Ovary (tissue), 9 donors: ENCODE measurements around the gene COX8C. TPM values are rescaled to one million over a fixed set of nuclear protein-coding genes. Genes with fewer than 3 reads are reported as not detected.
"Not testable (repeated sequence)": the region's sequence is repeated elsewhere in the genome, so short reads cannot be mapped to it uniquely, and the experiment has no call there.

ENCODE experiments used
- DNase-seq, 5 donors: peaks; one replicate each; pipeline ENCODE4 v3.0.0-alpha.2; 2019 to 2020
- H3K27ac ChIP-seq, 2 donors: fragments of 200-600 bp; one replicate each; pipeline versions ENCODE4 v1.5.1 to v1.8.0; 2019 to 2022
- H3K27me3 ChIP-seq: fragments of 200-600 bp; one replicate; pipeline ENCODE4 v1.8.0; 2022
- H3K36me3 ChIP-seq: fragments of 200-600 bp; sonication (generic); one replicate; pipeline ENCODE4 v1.5.1; 2019
- H3K4me1 ChIP-seq: one replicate; pipeline ENCODE4 v1.8.1; 2013; ENCODE audit warnings: mild to moderate bottlenecking, moderate library complexity; ENCODE audit not compliant: insufficient read depth
- H3K4me3 ChIP-seq: fragments of 200-600 bp; sonication (generic); one replicate; pipeline ENCODE4 v1.5.1; 2017
- H3K9me3 ChIP-seq, 2 donors: fragments of 200-600 bp in 1 of 2; sonication (generic) in 1 of 2; one replicate each; pipeline versions ENCODE4 v1.5.1 to v1.8.1; 2013 to 2019; ENCODE audit warnings: mild to moderate bottlenecking in 1 of 2, moderate library complexity in 1 of 2
- CTCF ChIP-seq, 3 donors: fragments of 450-650 bp in 2 of 3; fragments of 200-600 bp in 1 of 3; IDR thresholded peaks; one replicate each; pipeline versions ENCODE4 v1.5.1 to v1.8.0; 2016 to 2022; ENCODE audit warnings: antibody characterized with exemption in 3 of 3, mild to moderate bottlenecking in 1 of 3
- EP300 ChIP-seq: sonication (generic); formaldehyde crosslinking; IDR thresholded peaks from one replicate; pipeline ENCODE4 v1.6.1; 2017; ENCODE audit warnings: antibody characterized with exemption
- POLR2A ChIP-seq: fragments of 450-650 bp; IDR thresholded peaks from one replicate; pipeline ENCODE4 v1.6.1; 2017; ENCODE audit warnings: antibody characterized with exemption, mild to moderate bottlenecking, moderate library complexity
- whole genome bisulfite sequencing, 3 donors: extraction: QIAGEN DNeasy Blood & Tissue Kit in 1 of 3; methylation state at CpG; one replicate each; pipeline versions ENCODE4 v1.1.5 to v1.1.7; 2013 to 2017; 5-methylcytosine and 5-hydroxymethylcytosine counted together
- intact Hi-C, 4 donors: fragments of 100-400 bp; cut with DNase I; formaldehyde crosslinking; loops; one replicate each; pipeline versions ENCODE4 v1.11.0 to v1.15.1; 2022 to 2023
- polyA plus RNA-seq, 2 donors: library from polyadenylated mRNA; stranded (reverse); fragments of 200-250 nt in 1 of 2; fragments of 350-450 nt in 1 of 2; fragmentation: Illumina TruSeq in 1 of 2; extraction: RNeasy Lipid Tissue Mini Kit (QIAGEN cat#74804) in 1 of 2; gene quantifications; one replicate each; pipeline ENCODE4 v1.2.3, GENCODE V29; 2013 to 2014
- small RNA-seq: library from RNA; depleted of rRNA; stranded (forward); fragments of <200 nt; gene quantifications from one replicate; pipeline ENCODE3, GENCODE V24; 2016
- total RNA-seq, 7 donors: library from RNA; depleted of rRNA in 2 of 7; stranded (reverse); fragments of >200 nt in 2 of 7; fragmentation: NEBNext Ultra II Directional in 3 of 7; extraction: Animal tissue kit (Norgen Biotek cat#: 25700) in 3 of 7; gene quantifications; one replicate each; pipeline versions ENCODE4 v1.1.0 to v1.2.4, GENCODE V29; 2016 to 2023
- donor health status: DM: no; HTN: no; CAD: no; lungs with moderate emphysema.
- donor health status: DM: no; HTN: no; CAD: no.
- donor health status: Bipolar disorder and iron deficiency.
- donor health status: DM: yes; HTN: yes; CAD: no.
- donor health status: DM: no; HTN: no; CAD: no.
- donor health status: DM: yes; HTN: yes; CAD: no.

COX8C gene
- total and polyA plus RNA-seq, 9 donors, result 0.51 TPM; not detected in 8

GRCh38 chr14:93381644-93382043 lies 34.7 kb downstream of the COX8C start:
- Histone ChIP-seq H3K4me3 (no peak overlapping the region), H3K4me1 (no peaks in the 10 kb centered on the region), H3K9me3 (no peaks in the 10 kb centered on the region), H3K36me3 (no peaks in the 10 kb centered on the region), H3K27ac (no peak overlapping the region), H3K27me3 (no peaks in the 10 kb centered on the region)
- no peak for TF ChIP-seq POLR2A
- no peak for TF ChIP-seq EP300
- 32 to 55% (median 40%) methylated on average over 1 of the region's 1 CpG for WGBS, 3 donors
- intact Hi-C loops, result no loop called here
- no peak for DNase-seq

- H3K4me1 ChIP-seq, H3K9me3 ChIP-seq, H3K4me3 ChIP-seq, H3K27ac ChIP-seq, intact Hi-C loops, H3K36me3 ChIP-seq, DNase-seq, H3K27me3 ChIP-seq: not testable (repeated sequence)
- 58 to 67% (median 64%) methylated on average over 1 of the region's 1 CpG for WGBS, 3 donors
Observed at GRCh38 chr14:93384256-93384655, 37.3 kb downstream of the COX8C start.

GRCh38 chr14:93395231-93395630 lies 48.2 kb downstream of the COX8C start:
- H3K36me3 ChIP-seq, result no peaks in the 10 kb centered on the region
- H3K27me3 ChIP-seq, result no peaks in the 10 kb centered on the region
- no peak overlapping the region for H3K4me3 ChIP-seq
- intact Hi-C loops, result no loop called here
- TF ChIP-seq CTCF (IDR thresholded peaks at IDR 0.05) (no peak), POLR2A (no peak), EP300 (no peak)
- no peak for DNase-seq
- no peaks in the 10 kb centered on the region for H3K4me1 ChIP-seq
- H3K27ac ChIP-seq, result no peak overlapping the region
- no peaks in the 10 kb centered on the region for H3K9me3 ChIP-seq

- H3K27ac ChIP-seq, result no peak overlapping the region
- no peaks in the 10 kb centered on the region for H3K9me3 ChIP-seq
- H3K27me3 ChIP-seq, result no peaks in the 10 kb centered on the region
- WGBS, 3 donors, result 80 to 84% (median 83%) methylated on average over 1 of the region's 1 CpG
- no peak overlapping the region for H3K4me3 ChIP-seq
- no peaks in the 10 kb centered on the region for H3K4me1 ChIP-seq
- no peak for DNase-seq
- no peak for TF ChIP-seq CTCF (IDR thresholded peaks at IDR 0.05)
- TF ChIP-seq POLR2A, result no peak
- TF ChIP-seq EP300, result no peak
- no peaks in the 10 kb centered on the region for H3K36me3 ChIP-seq
- intact Hi-C loops, result no loop called here
Observed at GRCh38 chr14:93396456-93396855, 49.5 kb downstream of the COX8C start.

Small RNA genes within 50 kb of the gene (small RNA-seq; reads per million reads assigned to genes)
- not detected for gene RF00019

Other genes with a start within 250 kb of the COX8C start
- 10 to 100 TPM; 23.6 to 57.8 (median 49.3) TPM for gene ITPK1, start 231.3 kb upstream of the COX8C start, total RNA-seq
- 10 to 100 TPM; 32.2 to 40.9 TPM for gene ITPK1, start 231.3 kb upstream of the COX8C start, polyA plus RNA-seq
- gene MOAP1, start 162.3 kb upstream of the COX8C start, total RNA-seq, result 10 to 100 TPM; 20.5 to 31.6 (median 24.1) TPM
- 10 to 100 TPM; 30.0 to 41.4 TPM for gene MOAP1, start 162.3 kb upstream of the COX8C start, polyA plus RNA-seq
- gene LYSET, start 161.9 kb upstream of the COX8C start, total RNA-seq, result 10 to 100 TPM in 6 of 7 donors, 1 to 10 TPM in 1; 8.0 to 22.2 (median 16.3) TPM
- 10 to 100 TPM; 17.6 to 18.4 TPM for gene LYSET, start 161.9 kb upstream of the COX8C start, polyA plus RNA-seq
- gene GON7, start 140.1 kb upstream of the COX8C start, total RNA-seq, result 10 to 100 TPM in 2 of 7 donors, 1 to 10 TPM in 5; 6.5 to 26.0 (median 8.3) TPM
- 1 to 10 TPM; 7.9 to 8.6 TPM for gene GON7, start 140.1 kb upstream of the COX8C start, polyA plus RNA-seq
- gene UBR7, start 139.9 kb upstream of the COX8C start, total RNA-seq, result 10 to 100 TPM; 12.1 to 22.2 (median 20.5) TPM
- 10 to 100 TPM; 19.1 to 33.3 TPM for gene UBR7, start 139.9 kb upstream of the COX8C start, polyA plus RNA-seq
- 10 to 100 TPM; 19.6 to 42.2 (median 39.9) TPM for gene BTBD7, start 14.1 kb upstream of the COX8C start, total RNA-seq
- 10 to 100 TPM; 10.9 to 21.0 TPM for gene BTBD7, start 14.1 kb upstream of the COX8C start, polyA plus RNA-seq
- gene UNC79, start 83.8 kb downstream of the COX8C start, total RNA-seq, result under 1 TPM; 0.10 to 0.34 (median 0.15) TPM
- 1 to 10 TPM in 1 of 2 donors, under 1 TPM in 1; 0.04 to 1.1 TPM for gene UNC79, start 83.8 kb downstream of the COX8C start, polyA plus RNA-seq